GM23248 (cell line): ENCODE results near the gene VPS13A. TPM values are rescaled to one million over a fixed set of nuclear protein-coding genes. Genes with fewer than 3 reads are reported as not detected.

Experiments used
- DNase-seq: peaks from one replicate; pipeline ENCODE4 v3.0.0-alpha.2; 2015
- H2AFZ ChIP-seq: fragments of 200-600 bp; sonication (generic); 2 replicates; pipeline ENCODE4 v1.6.1; 2016; ENCODE audit warnings: antibody characterized with exemption
- H3F3A ChIP-seq: fragments of 200-600 bp; sonication (generic); 2 replicates; pipeline ENCODE4 v1.6.1; 2016; ENCODE audit warnings: mild to moderate bottlenecking, antibody characterized with exemption, mixed run types; ENCODE audit not compliant: insufficient read depth
- H3K27ac ChIP-seq: fragments of 200-600 bp; sonication (generic); 2 replicates; pipeline ENCODE4 v1.5.1; 2016; ENCODE audit warnings: mild to moderate bottlenecking
- H3K27me3 ChIP-seq: fragments of 200-600 bp; sonication (generic); replicated peaks from 2 replicates; pipeline ENCODE4 v1.6.1; 2016; ENCODE audit warnings: mild to moderate bottlenecking; ENCODE audit not compliant: insufficient read depth
- H3K36me3 ChIP-seq: fragments of 200-600 bp; sonication (generic); 2 replicates; pipeline ENCODE4 v1.6.1; 2016; ENCODE audit warnings: low read depth, mild to moderate bottlenecking
- H3K4me1 ChIP-seq: fragments of 200-600 bp; sonication (generic); 2 replicates; pipeline ENCODE4 v1.6.1; 2016; ENCODE audit warnings: mild to moderate bottlenecking; ENCODE audit not compliant: insufficient read depth
- H3K4me2 ChIP-seq: fragments of 200-600 bp; sonication (generic); one replicate; pipeline ENCODE4 v1.6.1; 2016; ENCODE audit warnings: mild to moderate bottlenecking; ENCODE audit not compliant: unreplicated experiment
- H3K4me3 ChIP-seq: fragments of 200-600 bp; sonication (generic); 2 replicates; pipeline ENCODE4 v1.5.1; 2016; ENCODE audit warnings: mild to moderate bottlenecking
- H3K79me2 ChIP-seq: fragments of 200-600 bp; sonication (generic); 2 replicates; pipeline ENCODE4 v1.6.1; 2016; ENCODE audit warnings: mild to moderate bottlenecking; ENCODE audit not compliant: insufficient read depth
- H3K9ac ChIP-seq: fragments of 200-600 bp; sonication (generic); 2 replicates; pipeline ENCODE4 v1.6.1; 2016; ENCODE audit warnings: mild to moderate bottlenecking
- H3K9me2 ChIP-seq: fragments of 200-600 bp; sonication (generic); 2 replicates; pipeline ENCODE4 v1.6.1; 2016; ENCODE audit warnings: mixed run types, mild to moderate bottlenecking, moderate library complexity; ENCODE audit not compliant: insufficient read depth
- H3K9me3 ChIP-seq: fragments of 200-600 bp; sonication (generic); one replicate; pipeline ENCODE4 v1.6.1; 2017; ENCODE audit warnings: low read depth
- H4K20me1 ChIP-seq: fragments of 200-600 bp; sonication (generic); 2 replicates; pipeline ENCODE4 v1.6.0; 2016; ENCODE audit not compliant: insufficient read depth
- EZH2 ChIP-seq: fragments of 200-600 bp; sonication (generic); IDR thresholded peaks from 2 replicates; pipeline ENCODE4 v1.6.1; 2018; ENCODE audit warnings: antibody characterized with exemption, mild to moderate bottlenecking; ENCODE audit not compliant: insufficient read depth, poor library complexity, severe bottlenecking
- EZH2phosphoT487 ChIP-seq: fragments of 200-600 bp; sonication (generic); IDR thresholded peaks from 2 replicates; pipeline ENCODE4 v1.6.1; 2018; ENCODE audit warnings: antibody characterized with exemption, moderate library complexity, mild to moderate bottlenecking, low read depth; ENCODE audit not compliant: insufficient read depth
- WGBS, 2 experiments: methylation state at CpG; one replicate each; pipeline ENCODE4 v1.1.6; 2015 to 2017; ENCODE audit warnings: low lambda C conversion rate in 2 of 2, low coverage in 1 of 2; ENCODE audit errors: missing lambda C conversion rate in 2 of 2; 5-methylcytosine and 5-hydroxymethylcytosine counted together
- in situ Hi-C: fragments of 300-500 bp; cut with MboI; formaldehyde crosslinking; loops from 2 replicates; pipeline ENCODE4 v1.15.0; 2020
- polyA plus RNA-seq: library from polyadenylated mRNA; unstranded; fragments of >200 nt; fragmentation: Nextera tagmentation; extraction: Ambion mirVana; gene quantifications from 2 replicates; pipeline ENCODE4 v1.2.1, GENCODE V29; 2016
- total RNA-seq: library from RNA; depleted of rRNA; stranded (reverse); fragments of >200 nt; shearing (Covaris generic); gene quantifications from 2 replicates; pipeline ENCODE4 v1.2.3, GENCODE V29; 2014

VPS13A gene
- total and polyA plus RNA-seq, 2 experiments from 2014 or later, result 8.9 to 15.8 TPM

- Histone ChIP-seq H3K27me3 (no peaks in the 10 kb centered on the region), H3K4me2 (no peak overlapping the region), H2AFZ (no peak overlapping the region), H4K20me1 (0 out of 2 replicates have a peak, but pooled peaks cover 4% of the 10 kb centered on the region), H3K9me3 (no peaks in the 10 kb centered on the region), H3K79me2 (peaks cover 96% of the 10 kb centered on the region), H3K27ac (no peak overlapping the region), H3K9ac (no peak overlapping the region), H3K4me1 (peaks cover 17% of the 10 kb centered on the region), H3K9me2 (no peaks in the 10 kb centered on the region), H3F3A (0 out of 2 replicates have a peak, but pooled peaks cover 3% of the 10 kb centered on the region), H3K36me3 (no peaks in the 10 kb centered on the region), H3K4me3 (no peak overlapping the region)
- no peak for DNase-seq
- in situ Hi-C loops, result no loop called here
- TF ChIP-seq EZH2phosphoT487 (no peak), EZH2 (no peak)
These were observed 6.2 kb downstream of the VPS13A start for GRCh38 chr9:77183581-77183980.

- TF ChIP-seq EZH2 (no peak), EZH2phosphoT487 (no peak)
- H3K27me3 ChIP-seq, result no peaks in the 10 kb centered on the region
- no peaks in the 10 kb centered on the region for H3K36me3 ChIP-seq
- no peaks in the 10 kb centered on the region for H3K4me1 ChIP-seq
- no peak for DNase-seq
- 0 out of 2 replicates have a peak, but pooled peaks cover 4% of the 10 kb centered on the region for H4K20me1 ChIP-seq
- H3K9me2 ChIP-seq, result no peaks in the 10 kb centered on the region
- no peaks in the 10 kb centered on the region for H3K9me3 ChIP-seq
- WGBS, 2 experiments, result 94 to 96% methylated on average over 3 of the region's 3 CpGs
- in situ Hi-C loops, result no loop called here
- no peak overlapping the region for H3K4me3 ChIP-seq
- H2AFZ ChIP-seq, result no peak overlapping the region
- H3F3A ChIP-seq, result no peaks in the 10 kb centered on the region
- H3K4me2 ChIP-seq, result no peak overlapping the region
- peaks cover 92% of the 10 kb centered on the region for H3K79me2 ChIP-seq
- H3K27ac ChIP-seq, result no peak overlapping the region
- no peak overlapping the region for H3K9ac ChIP-seq
These were observed 10.9 kb downstream of the VPS13A start for GRCh38 chr9:77188242-77188641.

GRCh38 chr9:77194423-77194822 lies 17.1 kb downstream of the VPS13A start:
- Histone ChIP-seq H3K4me2 (no peak overlapping the region), H3K27ac (no peak overlapping the region), H4K20me1 (0 out of 2 replicates have a peak, but pooled peaks cover 3% of the 10 kb centered on the region), H3K9ac (no peak overlapping the region), H3K4me3 (no peak overlapping the region), H3K36me3 (no peaks in the 10 kb centered on the region), H2AFZ (no peak overlapping the region), H3K9me2 (no peaks in the 10 kb centered on the region), H3F3A (no peaks in the 10 kb centered on the region), H3K9me3 (no peaks in the 10 kb centered on the region), H3K4me1 (no peaks in the 10 kb centered on the region), H3K79me2 (peaks cover 53% of the 10 kb centered on the region), H3K27me3 (no peaks in the 10 kb centered on the region)
- DNase-seq, result no peak
- 96 to 100% methylated on average over 2 of the region's 2 CpGs for WGBS, 2 experiments
- in situ Hi-C loops, result no loop called here
- TF ChIP-seq EZH2phosphoT487 (no peak), EZH2 (no peak)

DNA sequence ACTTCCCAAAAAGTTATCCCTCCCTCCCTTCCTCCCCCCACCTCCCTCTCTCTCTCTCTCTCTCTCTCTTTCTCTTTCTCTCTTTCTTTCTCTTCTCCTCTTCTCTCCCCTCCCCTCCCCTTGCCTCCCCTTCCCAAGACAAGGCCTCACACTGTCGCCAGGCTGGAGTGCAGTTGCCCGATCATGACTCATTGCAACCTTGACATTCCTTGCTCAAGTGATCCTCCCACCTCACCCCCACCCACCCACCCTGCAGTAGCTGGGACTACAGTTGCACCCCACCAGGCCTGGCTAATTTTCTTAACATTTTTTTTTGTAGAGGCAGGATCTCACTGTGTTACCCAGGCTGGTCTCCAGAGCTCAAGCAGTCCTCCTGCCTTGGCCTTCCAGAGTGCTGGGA lies 32.8 kb downstream of the VPS13A start:
- Histone ChIP-seq H3K4me3 (no peak overlapping the region), H3K9me3 (no peaks in the 10 kb centered on the region)
- in situ Hi-C loops, result no loop called here

DNA sequence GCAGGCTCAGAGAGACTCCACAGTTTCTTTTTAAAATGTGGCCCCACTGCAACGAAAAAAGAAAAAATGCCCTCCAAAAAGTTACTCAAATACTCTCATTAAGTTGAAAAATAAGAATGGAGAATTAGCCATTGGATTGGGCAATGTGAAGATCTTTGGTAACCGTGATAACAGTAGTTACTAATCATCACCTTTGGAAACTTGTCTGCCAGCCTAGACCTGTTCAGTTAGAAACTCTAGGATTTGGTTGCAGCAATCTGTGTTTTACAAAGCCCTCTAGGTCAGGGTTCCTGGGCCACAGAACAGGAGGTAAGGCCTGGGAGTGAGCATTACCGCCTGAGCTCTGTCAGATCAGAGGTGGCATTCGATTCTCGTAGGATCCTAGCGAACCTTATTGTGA lies 34.2 kb downstream of the VPS13A start:
- Histone ChIP-seq H3K9me3 (no peaks in the 10 kb centered on the region), H2AFZ (no peak overlapping the region), H3K9ac (no peak overlapping the region), H4K20me1 (no peaks in the 10 kb centered on the region), H3K27me3 (no peaks in the 10 kb centered on the region), H3K4me3 (no peak overlapping the region), H3K36me3 (peaks cover 8% of the 10 kb centered on the region; the same call in 1 of the 2 replicates), H3K79me2 (no peaks in the 10 kb centered on the region), H3K4me1 (no peaks in the 10 kb centered on the region), H3K27ac (no peak overlapping the region), H3K4me2 (no peak overlapping the region), H3F3A (no peaks in the 10 kb centered on the region), H3K9me2 (no peaks in the 10 kb centered on the region)
- DNase-seq, result no peak
- no peak for TF ChIP-seq EZH2
- WGBS, 2 experiments, result 88 to 96% methylated on average over 6 of the region's 6 CpGs
- in situ Hi-C loops, result no loop called here

More for the DNA sequence above, 32.8 kb downstream of the VPS13A start:
- H3F3A ChIP-seq, result no peaks in the 10 kb centered on the region
- no peaks in the 10 kb centered on the region for H4K20me1 ChIP-seq
- H3K36me3 ChIP-seq, result peaks cover 10% of the 10 kb centered on the region; the same call in 1 of the 2 replicates
- no peak overlapping the region for H3K9ac ChIP-seq
- no peak for DNase-seq
- WGBS, 2 experiments, result 90 to 100% methylated on average over 2 of the region's 2 CpGs
- no peak overlapping the region for H3K27ac ChIP-seq
- H3K9me2 ChIP-seq, result no peaks in the 10 kb centered on the region
- H3K79me2 ChIP-seq, result no peaks in the 10 kb centered on the region
- H3K27me3 ChIP-seq, result no peaks in the 10 kb centered on the region
- no peak overlapping the region for H2AFZ ChIP-seq
- no peaks in the 10 kb centered on the region for H3K4me1 ChIP-seq
- TF ChIP-seq EZH2phosphoT487 (no peak), EZH2 (no peak)
- H3K4me2 ChIP-seq, result no peak overlapping the region
